K562 (cell line): ENCODE measurements around the gene HMGCL. TPM values are rescaled to one million over a fixed set of nuclear protein-coding genes. Genes with fewer than 3 reads are reported as not detected.

ENCODE experiments used
- ATAC-seq: fragments of 200-7000 bp; cut with Tn5 transposase; 3 replicates; pipeline ENCODE4 v1.9.1; 2020; ENCODE audit warnings: moderate library complexity
- BruUV-seq: library from RNA; stranded (reverse); fragments of 400-500 nt; replicated peaks from 2 replicates; lab custom pipeline; 2021; lab: Mats Ljungman, UMichigan
- CTCF ChIA-PET: fragments of 300-600 bp; formaldehyde crosslinking; extraction: SDS; loops from one replicate; lab custom pipeline; 2021; ENCODE audit warnings: low intra/inter-chr PET ratio; lab: Yijun Ruan, JAX
- POLR2A ChIA-PET: fragments of 300-600, 350-650 bp; sonication (Branson Sonifier 250); formaldehyde crosslinking; extraction: SDS; loops from one replicate; lab custom pipeline; 2021; ENCODE audit warnings: antibody characterized with exemption, inconsistent platforms; lab: Yijun Ruan, JAX
- DNase-seq, 4 experiments: peaks; one replicate each; pipeline versions ENCODE4 v3.0.0 to v3.0.0-alpha.2; 2011 to 2018; ENCODE audit warnings: low spot score in 3 of 4, mixed read lengths in 3 of 4; ENCODE audit errors: extremely low read depth in 1 of 4
- FAIRE-seq: peaks from 2 replicates; lab custom pipeline; 2011; peaks lifted over from hg19 to GRCh38; lab: Jason Lieb, UNC
- H2AFZ ChIP-seq: 2 replicates; pipeline ENCODE4 v1.6.0; 2011; ENCODE audit warnings: low read depth, low read length, control low read depth, inconsistent platforms
- H3K27ac ChIP-seq: fragments of 200-600 bp; 3 replicates; pipeline ENCODE4 v1.8.0; 2011; ENCODE audit warnings: low read depth, mild to moderate bottlenecking, control low read depth, inconsistent platforms, low read length, moderate library complexity, mixed read lengths; ENCODE audit errors: extremely low read depth
- H3K27me3 ChIP-seq, 2 experiments: fragments of 300-600 bp in 1 of 2; 2 replicates in 1 of 2; 3 replicates in 1 of 2; pipeline versions ENCODE4 v1.6.0 to v1.8.0; 2011; ENCODE audit warnings: inconsistent platforms in 2 of 2, low read length in 2 of 2, mild to moderate bottlenecking in 1 of 2, mixed read lengths in 1 of 2, moderate library complexity in 1 of 2; ENCODE audit not compliant: control insufficient read depth in 2 of 2, insufficient read depth in 2 of 2
- H3K36me3 ChIP-seq: fragments of 300-600 bp; 3 replicates; pipeline ENCODE4 v1.8.0; 2011; ENCODE audit warnings: mild to moderate bottlenecking, low read length, inconsistent platforms; ENCODE audit not compliant: control insufficient read depth, insufficient read depth
- H3K4me1 ChIP-seq, 2 experiments: fragments of 200-600 bp in 1 of 2; replicated peaks in 1 of 2; 2 replicates in 1 of 2; 3 replicates in 1 of 2; pipeline versions ENCODE4 v1.5.1 to v1.8.0; 2011; ENCODE audit warnings: inconsistent platforms in 2 of 2, low read length in 2 of 2, mild to moderate bottlenecking in 1 of 2, mixed read lengths in 1 of 2, moderate library complexity in 1 of 2; ENCODE audit not compliant: control insufficient read depth in 2 of 2, insufficient read depth in 2 of 2
- H3K4me2 ChIP-seq: 2 replicates; pipeline ENCODE4 v1.6.1; 2011; ENCODE audit warnings: low read length, control low read depth, inconsistent platforms, mixed read lengths; ENCODE audit not compliant: insufficient read depth
- H3K4me3 ChIP-seq: fragments of 200-600 bp; sonication (generic), shearing (Covaris generic); 2 replicates; pipeline ENCODE4 v1.5.1; 2016; ENCODE audit warnings: control low read depth, inconsistent platforms
- H3K79me2 ChIP-seq: fragments of 200-600 bp; 3 replicates; pipeline ENCODE4 v1.8.0; 2011; ENCODE audit warnings: low read length, inconsistent platforms; ENCODE audit not compliant: control insufficient read depth, insufficient read depth
- H3K9ac ChIP-seq, 2 experiments: 2 replicates each; pipeline versions ENCODE4 v1.6.0 to v1.6.1; 2011; ENCODE audit warnings: low read depth in 2 of 2, low read length in 2 of 2, control low read depth in 1 of 2, inconsistent platforms in 1 of 2, mild to moderate bottlenecking in 1 of 2, mixed read lengths in 1 of 2; ENCODE audit not compliant: insufficient read depth in 1 of 2
- H3K9me1 ChIP-seq: one replicate; pipeline ENCODE4 v1.6.0; 2011; ENCODE audit warnings: inconsistent platforms, mild to moderate bottlenecking, low read length, moderate library complexity; ENCODE audit not compliant: control insufficient read depth, insufficient read depth
- H3K9me3 ChIP-seq: replicated peaks from 2 replicates; pipeline ENCODE4 v1.5.1; 2011; ENCODE audit warnings: low read depth, low read length, inconsistent platforms; ENCODE audit not compliant: control insufficient read depth, insufficient read depth
- H4K20me1 ChIP-seq: replicated peaks from 2 replicates; pipeline ENCODE4 v1.6.1; 2011; ENCODE audit warnings: low read length, inconsistent platforms, mixed read lengths; ENCODE audit not compliant: control insufficient read depth, insufficient read depth
- CXXC5 ChIP-seq: fragments of 250-450 bp; sonication (Bioruptor Pico); IDR thresholded peaks from 2 replicates; pipeline ENCODE4 v1.8.0; 2022; ENCODE audit warnings: inconsistent platforms, mild to moderate bottlenecking, moderate library complexity
- ETV1 ChIP-seq: fragments of 450-650 bp; conservative IDR thresholded peaks from 2 replicates; pipeline ENCODE4 v1.6.1; 2016; ENCODE audit warnings: missing genetic modification characterization, control low read depth, low read depth, missing compliant biosample characterization
- HDAC1 ChIP-seq, 2 experiments: fragments of 450-650 bp; IDR thresholded peaks; 2 replicates each; pipeline ENCODE4 v1.6.1; 2016 to 2017; ENCODE audit warnings: inconsistent platforms in 1 of 2, mild to moderate bottlenecking in 1 of 2, moderate library complexity in 1 of 2
- MAZ ChIP-seq, 2 experiments: fragments of 450-650 bp in 1 of 2; sonication (generic) in 1 of 2; formaldehyde crosslinking; IDR thresholded peaks in 1 of 2; conservative IDR thresholded peaks in 1 of 2; 2 replicates each; pipeline versions ENCODE4 v1.4.0 to v1.5.0; 2020; ENCODE audit warnings: mild to moderate bottlenecking in 1 of 2, missing genetic modification reagents in 1 of 2
- MYC ChIP-seq, 2 experiments: fragments of 250-450 bp in 1 of 2; sonication (Bioruptor Pico) in 1 of 2; IDR thresholded peaks; 2 replicates each; pipeline versions ENCODE4 v1.5.1 to v1.6.1; 2012 to 2021; ENCODE audit warnings: low read depth in 2 of 2, borderline replicate concordance in 1 of 2, improper control_type of control experiment in 1 of 2, low read length in 1 of 2, mild to moderate bottlenecking in 1 of 2, moderate library complexity in 1 of 2
- NR2C1 ChIP-seq, 2 experiments: fragments of 450-650 bp; IDR thresholded peaks; 2 replicates each; pipeline ENCODE4 v1.6.1; 2017; ENCODE audit warnings: mild to moderate bottlenecking in 2 of 2, antibody characterized with exemption in 1 of 2, inconsistent platforms in 1 of 2, missing compliant biosample characterization in 1 of 2, missing genetic modification characterization in 1 of 2
- NR3C1 ChIP-seq: sonication (generic); formaldehyde crosslinking; IDR thresholded peaks from 2 replicates; pipeline ENCODE4 v1.8.1; 2022; ENCODE audit warnings: missing genetic modification reagents
- POLR2G ChIP-seq: fragments of 200-400 bp; formaldehyde crosslinking; IDR thresholded peaks from 2 replicates; pipeline ENCODE4 v1.6.1; 2017; ENCODE audit warnings: low read depth, mild to moderate bottlenecking, antibody characterized with exemption, low read length, moderate library complexity
- ZNF12 ChIP-seq: sonication (generic); formaldehyde crosslinking; IDR thresholded peaks from 2 replicates; pipeline ENCODE4 v1.4.0; 2020; ENCODE audit warnings: mild to moderate bottlenecking, missing genetic modification reagents
- WGBS: fragments of 100-300 bp; shearing (Covaris generic); methylation state at CpG from one replicate; pipeline ENCODE4 v1.1.6; 2016; ENCODE audit warnings: low coverage, mixed read lengths; ENCODE audit not compliant: insufficient coverage; ENCODE audit errors: missing lambda C conversion rate; 5-methylcytosine and 5-hydroxymethylcytosine counted together
- in situ Hi-C: fragments of 300-500 bp; cut with MboI; formaldehyde crosslinking; loops from 4 replicates; pipeline ENCODE4 v1.15.0; 2018; ENCODE audit warnings: inconsistent platforms, mixed read lengths
- intact Hi-C: fragments of 100-400 bp; cut with micrococcal nuclease; formaldehyde crosslinking; loops from 2 replicates; pipeline ENCODE4 v1.14.2; 2022
- polyA plus RNA-seq, 8 experiments: library from polyadenylated mRNA; depleted of rRNA in 4 of 8; stranded (reverse) in 5 of 8; unstranded in 3 of 8; fragments of >200 nt; fragmentation: Nextera tagmentation in 2 of 8; fragmentation: Illumina TruSeq in 1 of 8; extraction: Ambion mirVana in 2 of 8; extraction: Trizol in 1 of 8; gene quantifications; 2 replicates each; pipeline versions ENCODE4 v1.2.1 to v1.2.3, GENCODE V29; 2011 to 2014; ENCODE audit warnings: inconsistent platforms in 1 of 8, missing spikeins in 1 of 8
- total RNA-seq, 7 experiments: library from RNA; depleted of rRNA in 6 of 7; stranded (reverse); fragments of >200 nt in 6 of 7; fragmentation: Illumina TruSeq in 2 of 7; extraction: Trizol in 2 of 7; gene quantifications; 2 replicates each; pipeline versions ENCODE4 v1.2.1 to v1.2.3, GENCODE V29; 2011 to 2021; ENCODE audit warnings: low replicate concordance in 1 of 7
- TF ChIP-seq, protein P1 (sequence below): sonication (generic); formaldehyde crosslinking; IDR thresholded peaks from 2 replicates; pipeline ENCODE4 v1.8.0; 2022; ENCODE audit warnings: mild to moderate bottlenecking, missing genetic modification reagents
- TF ChIP-seq, protein P2 (sequence below): conservative IDR thresholded peaks from 2 replicates; pipeline ENCODE4 v1.6.1; 2011; ENCODE audit warnings: low read depth, mild to moderate bottlenecking, low read length; ENCODE audit not compliant: control insufficient read depth
- TF ChIP-seq, protein P3 (sequence below): fragments of 450-650 bp; IDR thresholded peaks from 2 replicates; pipeline ENCODE4 v1.6.1; 2016; ENCODE audit warnings: low read depth, mild to moderate bottlenecking, moderate library complexity

The HMGCL gene
- total and polyA plus RNA-seq, 9 of the 15 experiments (the other 6 are each of a cell fraction or from before 2014, with no cell fraction given): 18.0 to 82.2 (median 24.2) TPM

DNA sequence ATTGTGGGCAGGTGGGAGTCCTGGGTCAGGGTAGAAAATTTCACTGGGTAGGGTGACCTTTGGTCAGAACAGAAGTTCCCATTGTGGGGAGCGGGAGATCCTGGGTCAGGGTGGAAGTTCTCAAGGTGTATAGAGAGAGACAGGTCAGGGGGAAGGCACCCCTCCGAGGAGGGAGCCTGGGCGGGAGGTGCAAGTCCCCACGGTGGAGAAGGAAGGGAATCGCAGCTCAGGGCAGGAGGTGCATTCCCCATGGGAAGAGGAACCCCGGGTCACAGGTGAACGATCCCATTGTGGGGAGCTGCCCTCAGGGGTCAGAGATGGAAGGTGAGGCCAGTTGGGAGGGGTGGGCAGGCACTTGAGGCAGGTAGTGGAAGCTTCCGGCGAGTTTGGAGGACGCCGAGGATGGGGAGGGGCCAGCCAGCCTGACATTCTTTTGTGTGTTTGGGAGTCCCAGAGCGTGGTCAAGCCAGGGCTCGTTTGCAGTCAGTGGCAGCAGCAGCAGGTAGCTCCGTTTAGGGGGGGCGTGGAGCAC is 33.6 kb downstream of the HMGCL start:
- no peaks in the 10 kb centered on the region for H3K27me3 ChIP-seq
- intact Hi-C loops: no loop called here
- POLR2A ChIA-PET: interaction anchor here (0.6 to 10.2 kb wide), 11 partner anchors 9 to 365 kb away, joined by 3 to 197 read pairs (median 5); partner anchors contain the start of genes GALE and PITHD1
- H2AFZ ChIP-seq: peak overlapping the region; percentile 51
- H3K4me3 ChIP-seq: peak overlapping the region; percentile 58
- in situ Hi-C loops: no loop called here
- peak; percentile 48 to 73 (median 64) for DNase-seq
- ATAC-seq: peak; percentile 30
- H3K4me1 ChIP-seq: peaks cover 31 to 52% of the 10 kb centered on the region in 2 experiments
- peak overlapping the region; percentile 90 for H3K27ac ChIP-seq
- peak overlapping the region; percentile 98 for H3K4me2 ChIP-seq
- H3K9me1 ChIP-seq: no peaks in the 10 kb centered on the region
- 0% methylated on average over 15 of the region's 15 CpGs for WGBS
- peak; percentile 35 for FAIRE-seq
- no peaks in the 10 kb centered on the region for H3K9me3 ChIP-seq
- peak overlapping the region; percentile 72 to 92 for H3K9ac ChIP-seq
- H3K36me3 ChIP-seq: peaks cover 60% of the 10 kb centered on the region
- CTCF ChIA-PET: no interaction called here
- peaks cover 29% of the 10 kb centered on the region for H3K79me2 ChIP-seq
- H4K20me1 ChIP-seq: peaks cover 3% of the 10 kb centered on the region; the same call in 1 of the 2 replicates
- BruUV-seq: no TSS peak
- peak in 1 of 2 experiments; percentile 27; a peak in 1 of 4 replicates for TF ChIP-seq HDAC1 (IDR thresholded peaks at IDR 0.05)
- TF ChIP-seq, protein P1, sequence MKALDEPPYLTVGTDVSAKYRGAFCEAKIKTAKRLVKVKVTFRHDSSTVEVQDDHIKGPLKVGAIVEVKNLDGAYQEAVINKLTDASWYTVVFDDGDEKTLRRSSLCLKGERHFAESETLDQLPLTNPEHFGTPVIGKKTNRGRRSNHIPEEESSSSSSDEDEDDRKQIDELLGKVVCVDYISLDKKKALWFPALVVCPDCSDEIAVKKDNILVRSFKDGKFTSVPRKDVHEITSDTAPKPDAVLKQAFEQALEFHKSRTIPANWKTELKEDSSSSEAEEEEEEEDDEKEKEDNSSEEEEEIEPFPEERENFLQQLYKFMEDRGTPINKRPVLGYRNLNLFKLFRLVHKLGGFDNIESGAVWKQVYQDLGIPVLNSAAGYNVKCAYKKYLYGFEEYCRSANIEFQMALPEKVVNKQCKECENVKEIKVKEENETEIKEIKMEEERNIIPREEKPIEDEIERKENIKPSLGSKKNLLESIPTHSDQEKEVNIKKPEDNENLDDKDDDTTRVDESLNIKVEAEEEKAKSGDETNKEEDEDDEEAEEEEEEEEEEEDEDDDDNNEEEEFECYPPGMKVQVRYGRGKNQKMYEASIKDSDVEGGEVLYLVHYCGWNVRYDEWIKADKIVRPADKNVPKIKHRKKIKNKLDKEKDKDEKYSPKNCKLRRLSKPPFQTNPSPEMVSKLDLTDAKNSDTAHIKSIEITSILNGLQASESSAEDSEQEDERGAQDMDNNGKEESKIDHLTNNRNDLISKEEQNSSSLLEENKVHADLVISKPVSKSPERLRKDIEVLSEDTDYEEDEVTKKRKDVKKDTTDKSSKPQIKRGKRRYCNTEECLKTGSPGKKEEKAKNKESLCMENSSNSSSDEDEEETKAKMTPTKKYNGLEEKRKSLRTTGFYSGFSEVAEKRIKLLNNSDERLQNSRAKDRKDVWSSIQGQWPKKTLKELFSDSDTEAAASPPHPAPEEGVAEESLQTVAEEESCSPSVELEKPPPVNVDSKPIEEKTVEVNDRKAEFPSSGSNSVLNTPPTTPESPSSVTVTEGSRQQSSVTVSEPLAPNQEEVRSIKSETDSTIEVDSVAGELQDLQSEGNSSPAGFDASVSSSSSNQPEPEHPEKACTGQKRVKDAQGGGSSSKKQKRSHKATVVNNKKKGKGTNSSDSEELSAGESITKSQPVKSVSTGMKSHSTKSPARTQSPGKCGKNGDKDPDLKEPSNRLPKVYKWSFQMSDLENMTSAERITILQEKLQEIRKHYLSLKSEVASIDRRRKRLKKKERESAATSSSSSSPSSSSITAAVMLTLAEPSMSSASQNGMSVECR (CRISPR knock-in tag): 0 out of 2 replicates have a peak, but pooled peaks have one; percentile 29
- TF ChIP-seq ZNF12: peak; percentile 36; the same call in 1 of the 2 replicates
- TF ChIP-seq NR2C1 (IDR thresholded peaks at IDR 0.05): 0 out of 2 replicates have a peak, but pooled peaks have one; percentile 26
- TF ChIP-seq NR2C1 (tag; IDR thresholded peaks at IDR 0.05): no peak
- TF ChIP-seq MAZ (CRISPR knock-in tag; conservative IDR thresholded peaks at IDR 0.05 in 1 of 2, IDR thresholded peaks at IDR 0.05 in 1 of 2): peak in 1 of 2 experiments; percentile 33; a peak in 1 of 4 replicates
- TF ChIP-seq ETV1 (tag): peak; percentile 49; the same call in 1 of the 2 replicates
- TF ChIP-seq NR3C1 (CRISPR knock-in tag): no peak
- 0 out of 2 replicates have a peak, but pooled peaks have one; percentile 20 for TF ChIP-seq MYC (IDR thresholded peaks at IDR 0.05; ENCODE audit: low read depth, low read length)
- no peak for TF ChIP-seq MYC (CRISPR knock-in tag; IDR thresholded peaks at IDR 0.05; ENCODE audit: borderline replicate concordance, low read depth)
- TF ChIP-seq POLR2G: peak; percentile 56; the same call in 1 of the 2 replicates
- no peak for TF ChIP-seq CXXC5 (CRISPR knock-in tag)
- TF ChIP-seq, protein P2, sequence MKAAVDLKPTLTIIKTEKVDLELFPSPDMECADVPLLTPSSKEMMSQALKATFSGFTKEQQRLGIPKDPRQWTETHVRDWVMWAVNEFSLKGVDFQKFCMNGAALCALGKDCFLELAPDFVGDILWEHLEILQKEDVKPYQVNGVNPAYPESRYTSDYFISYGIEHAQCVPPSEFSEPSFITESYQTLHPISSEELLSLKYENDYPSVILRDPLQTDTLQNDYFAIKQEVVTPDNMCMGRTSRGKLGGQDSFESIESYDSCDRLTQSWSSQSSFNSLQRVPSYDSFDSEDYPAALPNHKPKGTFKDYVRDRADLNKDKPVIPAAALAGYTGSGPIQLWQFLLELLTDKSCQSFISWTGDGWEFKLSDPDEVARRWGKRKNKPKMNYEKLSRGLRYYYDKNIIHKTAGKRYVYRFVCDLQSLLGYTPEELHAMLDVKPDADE: 0 out of 2 replicates have a peak, but pooled peaks have one; percentile 31
- TF ChIP-seq, protein P3, sequence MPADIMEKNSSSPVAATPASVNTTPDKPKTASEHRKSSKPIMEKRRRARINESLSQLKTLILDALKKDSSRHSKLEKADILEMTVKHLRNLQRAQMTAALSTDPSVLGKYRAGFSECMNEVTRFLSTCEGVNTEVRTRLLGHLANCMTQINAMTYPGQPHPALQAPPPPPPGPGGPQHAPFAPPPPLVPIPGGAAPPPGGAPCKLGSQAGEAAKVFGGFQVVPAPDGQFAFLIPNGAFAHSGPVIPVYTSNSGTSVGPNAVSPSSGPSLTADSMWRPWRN: no peak
